ENCODE results near the gene CSH2. TPM values are rescaled to one million over a fixed set of nuclear protein-coding genes. Genes with fewer than 3 reads are reported as not detected.

Gene CSH2
- total and polyA plus RNA-seq, 2 donors (not counting 1 experiment from before 2014, with no cell fraction given), result not detected

DNA sequence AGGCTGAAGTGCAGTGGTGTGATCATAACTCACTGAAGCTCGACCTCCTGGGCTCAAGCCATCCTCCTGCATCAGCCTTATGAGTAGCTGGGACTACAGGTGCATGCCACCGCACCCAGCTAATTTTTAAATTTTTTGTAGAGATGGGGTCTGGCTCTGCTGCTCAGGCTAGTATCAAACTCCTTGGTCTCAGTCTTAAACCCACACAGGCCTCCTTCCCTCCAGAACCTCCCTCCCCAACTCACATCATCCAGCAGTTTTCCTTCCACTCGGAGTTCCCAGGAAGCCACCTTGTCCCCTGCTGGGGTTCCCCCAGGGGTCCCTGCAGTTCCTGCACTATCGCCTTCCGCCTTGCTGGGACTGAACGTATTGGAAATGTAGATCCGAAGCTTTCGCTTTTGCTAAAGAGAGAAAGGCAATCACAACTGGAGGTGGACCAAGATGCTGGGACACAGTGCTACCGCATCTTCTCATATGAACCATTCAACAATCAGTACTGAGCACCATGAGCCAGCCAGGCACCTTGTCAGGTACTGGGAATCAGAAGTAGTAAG is 38.2 kb downstream of the CSH2 start:
- POLR2A ChIA-PET, result no interaction called here

More for the DNA sequence above, 38.2 kb downstream of the CSH2 start:
- Mint-ChIP-seq H3K4me3 (no peak overlapping the region), H3K4me1 (peaks cover 40% of the 10 kb centered on the region), H3K27ac (peak overlapping the region; percentile 13), H3K9me3 (ENCODE audit: insufficient read depth) (no peaks in the 10 kb centered on the region), H3K27me3 (no peaks in the 10 kb centered on the region)
- no peak overlapping the region for H3K9ac ChIP-seq (ENCODE audit: low read length)
- no peak overlapping the region for H3K4me2 ChIP-seq (replicated peaks; ENCODE audit: low read depth, low read length, poor library complexity, severe bottlenecking)
- intact Hi-C loops (cut with micrococcal nuclease), result loop anchor here (2.0 to 5.0 kb wide), 2 partner anchors 138 to 408 kb away; no protein-coding TSS in a partner anchor
- no peak overlapping the region for H3K4me3 ChIP-seq (ENCODE audit: control extremely low read depth in 1 of 5, extremely low read depth in 1 of 5, insufficient read depth in 1 of 5, low read depth in 2 of 5, low read length in 4 of 5)
- peaks cover 47% of the 10 kb centered on the region for H3K79me2 ChIP-seq (ENCODE audit: control insufficient read depth, insufficient read depth, low read length)
- TF ChIP-seq, protein P1, sequence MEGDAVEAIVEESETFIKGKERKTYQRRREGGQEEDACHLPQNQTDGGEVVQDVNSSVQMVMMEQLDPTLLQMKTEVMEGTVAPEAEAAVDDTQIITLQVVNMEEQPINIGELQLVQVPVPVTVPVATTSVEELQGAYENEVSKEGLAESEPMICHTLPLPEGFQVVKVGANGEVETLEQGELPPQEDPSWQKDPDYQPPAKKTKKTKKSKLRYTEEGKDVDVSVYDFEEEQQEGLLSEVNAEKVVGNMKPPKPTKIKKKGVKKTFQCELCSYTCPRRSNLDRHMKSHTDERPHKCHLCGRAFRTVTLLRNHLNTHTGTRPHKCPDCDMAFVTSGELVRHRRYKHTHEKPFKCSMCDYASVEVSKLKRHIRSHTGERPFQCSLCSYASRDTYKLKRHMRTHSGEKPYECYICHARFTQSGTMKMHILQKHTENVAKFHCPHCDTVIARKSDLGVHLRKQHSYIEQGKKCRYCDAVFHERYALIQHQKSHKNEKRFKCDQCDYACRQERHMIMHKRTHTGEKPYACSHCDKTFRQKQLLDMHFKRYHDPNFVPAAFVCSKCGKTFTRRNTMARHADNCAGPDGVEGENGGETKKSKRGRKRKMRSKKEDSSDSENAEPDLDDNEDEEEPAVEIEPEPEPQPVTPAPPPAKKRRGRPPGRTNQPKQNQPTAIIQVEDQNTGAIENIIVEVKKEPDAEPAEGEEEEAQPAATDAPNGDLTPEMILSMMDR (IDR thresholded peaks at IDR 0.05), result peak; percentile 37
- no peak for TF ChIP-seq EZH2 (IDR thresholded peaks at IDR 0.05; ENCODE audit: borderline replicate concordance, insufficient read depth, low read depth, low read length, poor library complexity, severe bottlenecking)
- DNase-seq (no peak), ATAC-seq (ENCODE audit: low read depth) (no peak)
- CTCF ChIA-PET, result interaction anchor here (0.7 to 2.9 kb wide), 15 partner anchors 8 to 415 kb away, joined by 3 to 15 read pairs (median 4); partner anchors contain the start of gene ERN1
- WGBS (ENCODE audit: insufficient coverage), result 93% methylated on average over 8 of the region's 9 CpGs
- H4K20me1 ChIP-seq (ENCODE audit: control insufficient read depth, insufficient read depth, low read length, poor library complexity, severe bottlenecking), result peaks cover 51% of the 10 kb centered on the region
- peaks cover 2 to 75% of the 10 kb centered on the region in 2 experiments for H3K36me3 ChIP-seq (replicated peaks in 1 of 2; ENCODE audit: control extremely low read depth in 1 of 2, control insufficient read depth in 1 of 2, extremely low read depth in 1 of 2, insufficient read depth in 2 of 2, low read length in 1 of 2)
- no peaks in the 10 kb centered on the region for H3K9me3 ChIP-seq (ENCODE audit: control extremely low read depth in 1 of 3, control insufficient read depth in 2 of 3, insufficient read depth in 1 of 3, low read length in 2 of 3)
- peak overlapping the region; percentile 13 to 41 for H3K27ac ChIP-seq (ENCODE audit: low read length in 2 of 2)
- H3K4me1 ChIP-seq (ENCODE audit: control insufficient read depth in 2 of 2, insufficient read depth in 2 of 2, low read length in 2 of 2), result peaks cover 28 to 40% of the 10 kb centered on the region in 2 donors
- no peak overlapping the region for H2AFZ ChIP-seq (ENCODE audit: insufficient read depth, low read depth, low read length, poor library complexity, severe bottlenecking)
- no peaks in the 10 kb centered on the region for H3K27me3 ChIP-seq (replicated peaks in 1 of 4; ENCODE audit: control extremely low read depth in 1 of 4, control insufficient read depth in 3 of 4, insufficient read depth in 4 of 4, low read length in 3 of 4)
